Stimulated activated CD8-positive, alpha-beta memory T cell treated with anti-CD3 and anti-CD28 coated beads, Interleukin-2, amount 100 ng/mL, for 1 hour (primary cell): ENCODE measurements around the gene IGSF8.
"Not testable (repeated sequence)": the region's sequence is repeated elsewhere in the genome, so short reads cannot be mapped to it uniquely, and the experiment has no call there.

Experiments used
- DNase-seq, 2 donors: peaks; one replicate each; pipeline ENCODE4 v3.0.0-alpha.2; 2020; ENCODE audit warnings: low read depth in 2 of 2

The IGSF8 gene

GRCh38 chr1:160126342-160126741, 27.9 kb upstream of the IGSF8 start:
- DNase-seq, result not testable (repeated sequence)

GRCh38 chr1:160125746-160126145, 27.3 kb upstream of the IGSF8 start:
- no peak for DNase-seq

GRCh38 chr1:160124705-160125478, 26.5 kb upstream of the IGSF8 start:
- no peak for DNase-seq

GRCh38 chr1:160123726-160124125, 25.3 kb upstream of the IGSF8 start:
- DNase-seq, result no peak

- DNase-seq, result no peak
Observed at GRCh38 chr1:160122978-160123495, 24.6 kb upstream of the IGSF8 start.

GRCh38 chr1:160121388-160121787, 23.0 kb upstream of the IGSF8 start:
- DNase-seq, result no peak

GRCh38 chr1:160120797-160121196, 22.4 kb upstream of the IGSF8 start:
- DNase-seq, result no peak

GRCh38 chr1:160118928-160119327, 20.5 kb upstream of the IGSF8 start:
- DNase-seq, result no peak

- DNase-seq, result no peak
Observed at GRCh38 chr1:160117709-160118183, 19.3 kb upstream of the IGSF8 start.

- no peak for DNase-seq
Observed at GRCh38 chr1:160117300-160117699, 18.9 kb upstream of the IGSF8 start.

- no peak for DNase-seq
Observed at GRCh38 chr1:160116283-160117147, 18.1 kb upstream of the IGSF8 start.

- DNase-seq, result no peak
Observed at GRCh38 chr1:160115545-160116282, 17.3 kb upstream of the IGSF8 start, which contains the start of gene ATP1A2. TSS of gene ATP1A2 (plus strand) at chr1:160115759. CDS start at chr1:160115862, 103 bp downstream.

- no peak for DNase-seq
Observed at GRCh38 chr1:160114085-160114484, 15.7 kb upstream of the IGSF8 start.

GRCh38 chr1:160113407-160113806, 15.0 kb upstream of the IGSF8 start:
- DNase-seq, result no peak

- no peak for DNase-seq
Observed at GRCh38 chr1:160112357-160112756, 13.9 kb upstream of the IGSF8 start.

- not testable (repeated sequence) for DNase-seq
Observed at GRCh38 chr1:160111462-160111861, 13.0 kb upstream of the IGSF8 start.

GRCh38 chr1:160109686-160110085, 11.3 kb upstream of the IGSF8 start:
- DNase-seq, result no peak

- no peak for DNase-seq
Observed at GRCh38 chr1:160108888-160109662, 10.7 kb upstream of the IGSF8 start.

- no peak for DNase-seq
Observed at GRCh38 chr1:160107512-160107911, 9.1 kb upstream of the IGSF8 start.

GRCh38 chr1:160105155-160105554, 6.7 kb upstream of the IGSF8 start:
- no peak for DNase-seq

- DNase-seq, result no peak
Observed at GRCh38 chr1:160104486-160104885, 6.1 kb upstream of the IGSF8 start.
